HG03571 (cell line): ENCODE results near the gene RNU1-2.
"Not testable (repeated sequence)": the region's sequence is repeated elsewhere in the genome, so short reads cannot be mapped to it uniquely, and the experiment has no call there.

Source experiments
- ATAC-seq: cut with Tn5 transposase; IDR thresholded peaks from one replicate; pipeline ENCODE4 v1.9.1; 2021; ENCODE audit not compliant: unreplicated experiment

Gene RNU1-2

GRCh38 chr1:16925635-16926490, 30.1 kb downstream of the RNU1-2 start:
- no peak for ATAC-seq

- ATAC-seq: no peak
These were observed 30.8 kb downstream of the RNU1-2 start for GRCh38 chr1:16926491-16927073.

GRCh38 chr1:16927256-16927655, 31.5 kb downstream of the RNU1-2 start:
- ATAC-seq: no peak

GRCh38 chr1:16927711-16928485, 32.1 kb downstream of the RNU1-2 start:
- no peak for ATAC-seq

- ATAC-seq: not testable (repeated sequence)
These were observed 33.6 kb downstream of the RNU1-2 start for GRCh38 chr1:16929146-16930041.

GRCh38 chr1:16931206-16931934, 35.6 kb downstream of the RNU1-2 start:
- ATAC-seq: not testable (repeated sequence)

GRCh38 chr1:16933945-16934344, 38.2 kb downstream of the RNU1-2 start:
- not testable (repeated sequence) for ATAC-seq

- not testable (repeated sequence) for ATAC-seq
These were observed 40.8 kb downstream of the RNU1-2 start for GRCh38 chr1:16936580-16936979.

- ATAC-seq: no peak
These were observed 42.9 kb downstream of the RNU1-2 start for GRCh38 chr1:16938351-16939321.

- not testable (repeated sequence) for ATAC-seq
These were observed 43.8 kb downstream of the RNU1-2 start for GRCh38 chr1:16939386-16940180.

- ATAC-seq: no peak
These were observed 48.3 kb downstream of the RNU1-2 start for GRCh38 chr1:16944038-16944437.

GRCh38 chr1:16945512-16945911, 49.7 kb downstream of the RNU1-2 start:
- not testable (repeated sequence) for ATAC-seq
